Cortex of kidney (tissue), 1 donor: ENCODE measurements around the gene SERINC5.

Experiments used
- DNase-seq: peaks from one replicate; lab custom pipeline; 2025; lab: John Stamatoyannopoulos, UW

The SERINC5 gene

GRCh38 chr5:80067531-80068245 is 188.2 kb downstream of the SERINC5 start:
- DNase-seq, result no peak

- DNase-seq, result no peak
Observed at GRCh38 chr5:80067016-80067415, 188.8 kb downstream of the SERINC5 start.

GRCh38 chr5:80064124-80064523 is 191.7 kb downstream of the SERINC5 start:
- DNase-seq, result no peak
